ENCODE measurements around the gene RMND5A. TPM values are rescaled to one million over a fixed set of nuclear protein-coding genes. Genes with fewer than 3 reads are reported as not detected.
A peak's percentile ranks its signal among the peaks of the same experiment; 100 is the strongest.
"Not testable (repeated sequence)": the region's sequence is repeated elsewhere in the genome, so short reads cannot be mapped to it uniquely, and the experiment has no call there.

Gene RMND5A
- polyA plus RNA-seq, 4 donors: 13.5 to 63.5 (median 19.8) TPM

- peak overlapping the region; percentile 71 to 97 (median 83) for H3K27ac ChIP-seq (ENCODE audit: low read depth in 1 of 3, low read length in 2 of 3)
- H3K4me1 ChIP-seq (ENCODE audit: control insufficient read depth in 3 of 3, insufficient read depth in 2 of 3, low read depth in 1 of 3, low read length in 2 of 3): peaks cover 0 to 23% (median 3%) of the 10 kb centered on the region in 3 donors
- H3K27me3 ChIP-seq (ENCODE audit: control insufficient read depth in 3 of 3, insufficient read depth in 3 of 3, low read length in 3 of 3): no peaks in the 10 kb centered on the region
- 16 to 49% (median 30%) methylated on average over 14 of the region's 14 CpGs for WGBS, 3 donors
- peak overlapping the region in 1 of 3 donors; percentile 20 for H3K4me3 ChIP-seq (ENCODE audit: low read depth in 1 of 3, low read length in 3 of 3)
- no peak for FAIRE-seq
- no peaks in the 10 kb centered on the region for H3K36me3 ChIP-seq (ENCODE audit: control insufficient read depth in 3 of 3, insufficient read depth in 2 of 3, low read depth in 1 of 3, low read length in 3 of 3)
- H3K9me3 ChIP-seq (ENCODE audit: control insufficient read depth in 2 of 2, insufficient read depth in 1 of 2, low read depth in 1 of 2, low read length in 1 of 2): no peaks in the 10 kb centered on the region
- DNase-seq: peak; percentile 35 to 94
These were observed 16.3 kb upstream of the RMND5A start for GRCh38 chr2:86703704-86704361.

GRCh38 chr2:86704459-86704971 is 15.6 kb upstream of the RMND5A start:
- H3K9me3 ChIP-seq (ENCODE audit: control insufficient read depth in 2 of 2, insufficient read depth in 1 of 2, low read depth in 1 of 2, low read length in 1 of 2): no peaks in the 10 kb centered on the region
- H3K27me3 ChIP-seq (ENCODE audit: control insufficient read depth in 3 of 3, insufficient read depth in 3 of 3, low read length in 3 of 3): no peaks in the 10 kb centered on the region
- H3K4me3 ChIP-seq (ENCODE audit: low read depth in 1 of 3, low read length in 3 of 3): peak overlapping the region in 1 of 3 donors; percentile 20
- peaks cover 0 to 23% (median 3%) of the 10 kb centered on the region in 3 donors for H3K4me1 ChIP-seq (ENCODE audit: control insufficient read depth in 3 of 3, insufficient read depth in 2 of 3, low read depth in 1 of 3, low read length in 2 of 3)
- DNase-seq (peak; percentile 94 to 95), FAIRE-seq (no peak)
- no peaks in the 10 kb centered on the region for H3K36me3 ChIP-seq (ENCODE audit: control insufficient read depth in 3 of 3, insufficient read depth in 2 of 3, low read depth in 1 of 3, low read length in 3 of 3)
- 6 to 48% (median 23%) methylated on average over 4 of the region's 4 CpGs for WGBS, 3 donors
- peak overlapping the region; percentile 70 to 97 (median 71) for H3K27ac ChIP-seq (ENCODE audit: low read depth in 1 of 3, low read length in 2 of 3)

GRCh38 chr2:86706220-86706619 is 13.9 kb upstream of the RMND5A start:
- DNase-seq (no peak), FAIRE-seq (no peak)
- H3K36me3 ChIP-seq (ENCODE audit: control insufficient read depth in 3 of 3, insufficient read depth in 2 of 3, low read depth in 1 of 3, low read length in 3 of 3): no peaks in the 10 kb centered on the region
- no peak overlapping the region for H3K4me3 ChIP-seq (ENCODE audit: low read depth in 1 of 3, low read length in 3 of 3)
- peaks cover 0 to 23% (median 3%) of the 10 kb centered on the region in 3 donors for H3K4me1 ChIP-seq (ENCODE audit: control insufficient read depth in 3 of 3, insufficient read depth in 2 of 3, low read depth in 1 of 3, low read length in 2 of 3)
- H3K27ac ChIP-seq (ENCODE audit: low read depth in 1 of 3, low read length in 2 of 3): no peak overlapping the region
- WGBS, 3 donors: 65 to 85% (median 70%) methylated on average over 6 of the region's 6 CpGs
- H3K27me3 ChIP-seq (ENCODE audit: control insufficient read depth in 3 of 3, insufficient read depth in 3 of 3, low read length in 3 of 3): no peaks in the 10 kb centered on the region
- H3K9me3 ChIP-seq (ENCODE audit: control insufficient read depth in 2 of 2, insufficient read depth in 1 of 2, low read depth in 1 of 2, low read length in 1 of 2): no peaks in the 10 kb centered on the region

- FAIRE-seq (no peak), DNase-seq (no peak)
- no peak overlapping the region for H3K4me3 ChIP-seq (ENCODE audit: low read depth in 1 of 3, low read length in 3 of 3)
- peaks cover 0 to 23% (median 3%) of the 10 kb centered on the region in 3 donors for H3K4me1 ChIP-seq (ENCODE audit: control insufficient read depth in 3 of 3, insufficient read depth in 2 of 3, low read depth in 1 of 3, low read length in 2 of 3)
- WGBS, 3 donors: 97 to 100% (median 99%) methylated on average over 2 of the region's 2 CpGs
- no peaks in the 10 kb centered on the region for H3K9me3 ChIP-seq (ENCODE audit: control insufficient read depth in 2 of 2, insufficient read depth in 1 of 2, low read depth in 1 of 2, low read length in 1 of 2)
- no peak overlapping the region for H3K27ac ChIP-seq (ENCODE audit: low read depth in 1 of 3, low read length in 2 of 3)
- no peaks in the 10 kb centered on the region for H3K36me3 ChIP-seq (ENCODE audit: control insufficient read depth in 3 of 3, insufficient read depth in 2 of 3, low read depth in 1 of 3, low read length in 3 of 3)
- H3K27me3 ChIP-seq (ENCODE audit: control insufficient read depth in 3 of 3, insufficient read depth in 3 of 3, low read length in 3 of 3): no peaks in the 10 kb centered on the region
These were observed 13.2 kb upstream of the RMND5A start for GRCh38 chr2:86706935-86707334.

- H3K9me3 ChIP-seq (ENCODE audit: control insufficient read depth in 2 of 2, insufficient read depth in 1 of 2, low read depth in 1 of 2, low read length in 1 of 2); H3K36me3 ChIP-seq (ENCODE audit: control insufficient read depth in 3 of 3, insufficient read depth in 2 of 3, low read depth in 1 of 3, low read length in 3 of 3); FAIRE-seq; H3K27me3 ChIP-seq (ENCODE audit: control insufficient read depth in 3 of 3, insufficient read depth in 3 of 3, low read length in 3 of 3); H3K4me3 ChIP-seq (ENCODE audit: low read depth in 1 of 3, low read length in 3 of 3); H3K27ac ChIP-seq (ENCODE audit: low read depth in 1 of 3, low read length in 2 of 3); DNase-seq: not testable (repeated sequence)
- peaks cover 0 to 21% (median 2%) of the 10 kb centered on the region in 3 donors for H3K4me1 ChIP-seq (ENCODE audit: control insufficient read depth in 3 of 3, insufficient read depth in 2 of 3, low read depth in 1 of 3, low read length in 2 of 3)
- WGBS, 3 donors: 80 to 93% (median 91%) methylated on average over 4 of the region's 4 CpGs
These were observed 12.0 kb upstream of the RMND5A start for GRCh38 chr2:86708126-86708525.

- DNase-seq: peak in 1 of 2 donors; percentile 35
- 38 to 56% (median 52%) methylated on average over 1 of the region's 3 CpGs for WGBS, 3 donors
- H3K27me3 ChIP-seq (ENCODE audit: control insufficient read depth in 3 of 3, insufficient read depth in 3 of 3, low read length in 3 of 3); H3K4me1 ChIP-seq (ENCODE audit: control insufficient read depth in 3 of 3, insufficient read depth in 2 of 3, low read depth in 1 of 3, low read length in 2 of 3); H3K9me3 ChIP-seq (ENCODE audit: control insufficient read depth in 2 of 2, insufficient read depth in 1 of 2, low read depth in 1 of 2, low read length in 1 of 2); H3K36me3 ChIP-seq (ENCODE audit: control insufficient read depth in 3 of 3, insufficient read depth in 2 of 3, low read depth in 1 of 3, low read length in 3 of 3); FAIRE-seq; H3K4me3 ChIP-seq (ENCODE audit: low read depth in 1 of 3, low read length in 3 of 3): not testable (repeated sequence)
- H3K27ac ChIP-seq (ENCODE audit: low read depth in 1 of 3, low read length in 2 of 3): peak overlapping the region in 2 of 3 donors; percentile 40 to 74
These were observed 5.4 kb upstream of the RMND5A start for GRCh38 chr2:86714579-86715173.

GRCh38 chr2:86719263-86719636 is 841 bp upstream of the RMND5A start:
- not testable (repeated sequence) for H3K4me1 ChIP-seq (ENCODE audit: control insufficient read depth in 3 of 3, insufficient read depth in 2 of 3, low read depth in 1 of 3, low read length in 2 of 3); H3K27me3 ChIP-seq (ENCODE audit: control insufficient read depth in 3 of 3, insufficient read depth in 3 of 3, low read length in 3 of 3); FAIRE-seq; DNase-seq; H3K9me3 ChIP-seq (ENCODE audit: control insufficient read depth in 2 of 2, insufficient read depth in 1 of 2, low read depth in 1 of 2, low read length in 1 of 2); H3K36me3 ChIP-seq (ENCODE audit: control insufficient read depth in 3 of 3, insufficient read depth in 2 of 3, low read depth in 1 of 3, low read length in 3 of 3)
- no CpG with 5 or more reads among the region's 30 CpGs for WGBS, 3 donors
- Histone ChIP-seq H3K4me3 (ENCODE audit: low read depth in 1 of 3, low read length in 3 of 3) (peak overlapping the region in 1 of 3 donors; percentile 58), H3K27ac (ENCODE audit: low read depth in 1 of 3, low read length in 2 of 3) (peak overlapping the region in 2 of 3 donors; percentile 50 to 74)

GRCh38 chr2:86720540-86721320 is 639 bp downstream of the RMND5A start:
- H3K27me3 ChIP-seq (ENCODE audit: control insufficient read depth in 3 of 3, insufficient read depth in 3 of 3, low read length in 3 of 3); FAIRE-seq; H3K9me3 ChIP-seq (ENCODE audit: control insufficient read depth in 2 of 2, insufficient read depth in 1 of 2, low read depth in 1 of 2, low read length in 1 of 2); H3K4me1 ChIP-seq (ENCODE audit: control insufficient read depth in 3 of 3, insufficient read depth in 2 of 3, low read depth in 1 of 3, low read length in 2 of 3); H3K36me3 ChIP-seq (ENCODE audit: control insufficient read depth in 3 of 3, insufficient read depth in 2 of 3, low read depth in 1 of 3, low read length in 3 of 3): not testable (repeated sequence)
- 0% methylated on average over 17 to 81 of the region's 85 CpGs for WGBS, 3 donors
- peak overlapping the region; percentile 58 to 80 (median 76) for H3K4me3 ChIP-seq (ENCODE audit: low read depth in 1 of 3, low read length in 3 of 3)
- peak; percentile 31 to 59 for DNase-seq
- H3K27ac ChIP-seq (ENCODE audit: low read depth in 1 of 3, low read length in 2 of 3): peak overlapping the region; percentile 69 to 92 (median 84)

Data from small intestine (tissue), 7 donors.